GM12864 (cell line): ENCODE results near the gene TMEM108.

ENCODE experiments used
- DNase-seq: peaks from one replicate; pipeline ENCODE4 v3.0.0-alpha.2; 2011; ENCODE audit warnings: low read depth
- H3K4me3 ChIP-seq: 2 replicates; pipeline ENCODE4 v1.5.1; 2011; ENCODE audit warnings: mild to moderate bottlenecking, low read depth, low read length, control low read depth
- CTCF ChIP-seq: IDR thresholded peaks from 2 replicates; pipeline ENCODE4 v1.5.1; 2011; ENCODE audit warnings: low read depth, mild to moderate bottlenecking, moderate library complexity, low read length, control low read depth, inconsistent platforms; ENCODE audit errors: missing control alignments

The TMEM108 gene

GRCh38 chr3:133018921-133019320, 19.3 kb upstream of the TMEM108 start:
- no peak for TF ChIP-seq CTCF
- DNase-seq: no peak
- H3K4me3 ChIP-seq: no peak overlapping the region

GRCh38 chr3:133021206-133021605, 17.0 kb upstream of the TMEM108 start:
- DNase-seq: no peak
- no peak overlapping the region for H3K4me3 ChIP-seq
- TF ChIP-seq CTCF: no peak

GRCh38 chr3:133023362-133023761, 14.8 kb upstream of the TMEM108 start:
- TF ChIP-seq CTCF: no peak
- no peak for DNase-seq
- no peak overlapping the region for H3K4me3 ChIP-seq

GRCh38 chr3:133025546-133025945, 12.6 kb upstream of the TMEM108 start:
- no peak overlapping the region for H3K4me3 ChIP-seq
- TF ChIP-seq CTCF: no peak
- no peak for DNase-seq

- no peak for DNase-seq
- no peak for TF ChIP-seq CTCF
- H3K4me3 ChIP-seq: no peak overlapping the region
Observed at GRCh38 chr3:133032301-133032700, 5.9 kb upstream of the TMEM108 start.

GRCh38 chr3:133037436-133037835, 755 bp upstream of the TMEM108 start:
- TF ChIP-seq CTCF: no peak
- DNase-seq: no peak
- H3K4me3 ChIP-seq: no peak overlapping the region

- no peak overlapping the region for H3K4me3 ChIP-seq
Observed at GRCh38 chr3:133038731-133039375, 662 bp downstream of the TMEM108 start.

More at GRCh38 chr3:133038731-133039375, 662 bp downstream of the TMEM108 start:
- no peak for TF ChIP-seq CTCF
- no peak for DNase-seq
